ENCODE data around the gene GDF15. TPM values are rescaled to one million over a fixed set of nuclear protein-coding genes. Genes with fewer than 3 reads are reported as not detected.

The GDF15 gene
- total and polyA plus RNA-seq, 5 donors from 2014 or later = not detected

DNA sequence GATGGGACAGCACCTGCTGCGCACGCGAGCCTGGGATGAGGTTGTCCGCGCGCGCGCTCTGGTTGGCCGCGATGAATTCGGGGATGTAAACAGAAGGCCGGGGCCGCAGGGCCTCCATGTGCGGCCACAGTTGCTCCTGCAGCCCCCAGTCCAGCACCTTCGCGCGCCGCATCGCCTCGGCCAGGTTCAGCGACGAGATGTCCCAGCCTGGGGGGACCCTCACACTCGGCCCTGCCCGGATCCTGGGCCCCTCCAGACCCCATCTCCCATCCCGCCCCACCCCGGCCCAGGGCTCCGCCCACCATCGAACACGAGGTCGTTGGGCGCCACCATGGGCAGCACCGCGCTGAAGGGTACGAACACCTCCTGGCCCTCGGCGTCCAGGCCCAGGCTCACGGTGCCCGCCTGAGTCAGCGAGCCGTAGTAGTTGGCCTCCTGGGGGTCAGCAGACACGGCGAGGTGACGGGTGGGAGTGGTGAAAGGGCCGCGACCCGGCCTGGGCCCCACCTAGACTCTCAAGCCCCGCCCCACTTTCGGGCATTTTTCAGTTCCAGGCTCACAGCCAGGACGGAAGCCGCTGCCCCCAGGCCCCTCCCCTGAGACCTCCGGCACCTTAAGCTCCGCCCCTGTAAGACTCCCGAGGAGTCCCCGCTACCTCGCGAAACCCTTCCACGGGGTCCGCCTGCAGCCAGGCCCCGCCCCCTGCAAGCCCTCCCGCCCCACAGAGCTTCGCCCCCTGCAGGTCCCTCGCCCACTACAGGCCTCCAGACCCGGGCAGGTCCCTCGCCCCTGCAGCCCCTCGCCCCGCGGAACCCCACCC, 50.9 kb downstream of the GDF15 start:
- peak overlapping the region in 2 of 3 donors; percentile 84 to 90 for H3K27ac Mint-ChIP-seq
- Histone ChIP-seq H3K36me3 (ENCODE audit: control insufficient read depth, insufficient read depth, low read length) (no peaks in the 10 kb centered on the region), H3K4me1 (ENCODE audit: control insufficient read depth, insufficient read depth, low read length, poor library complexity, severe bottlenecking) (peaks cover 37% of the 10 kb centered on the region), H3K27me3 (ENCODE audit: control insufficient read depth, insufficient read depth, low read length) (no peaks in the 10 kb centered on the region), H3K9me3 (ENCODE audit: control insufficient read depth in 2 of 2, low read length in 2 of 2) (no peaks in the 10 kb centered on the region), H3K27ac (ENCODE audit: insufficient read depth, low read length, poor library complexity, severe bottlenecking) (peak overlapping the region; percentile 61), H3K4me3 (ENCODE audit: low read depth, low read length) (no peak overlapping the region)
- peaks cover 0 to 2% (median 0%) of the 10 kb centered on the region in 7 donors for H3K9me3 Mint-ChIP-seq
- DNase-seq = peak; percentile 75 to 78 (median 77)
- peak; percentile 67 to 68 for ATAC-seq (ENCODE audit: low read depth in 2 of 2)
- peaks cover 0 to 41% (median 11%) of the 10 kb centered on the region in 4 donors for H3K4me1 Mint-ChIP-seq
- H3K36me3 Mint-ChIP-seq = no peaks in the 10 kb centered on the region
- H3K27me3 Mint-ChIP-seq = no peaks in the 10 kb centered on the region
- H3K4me3 Mint-ChIP-seq = peak overlapping the region; percentile 80 to 89 (median 86)

DNA sequence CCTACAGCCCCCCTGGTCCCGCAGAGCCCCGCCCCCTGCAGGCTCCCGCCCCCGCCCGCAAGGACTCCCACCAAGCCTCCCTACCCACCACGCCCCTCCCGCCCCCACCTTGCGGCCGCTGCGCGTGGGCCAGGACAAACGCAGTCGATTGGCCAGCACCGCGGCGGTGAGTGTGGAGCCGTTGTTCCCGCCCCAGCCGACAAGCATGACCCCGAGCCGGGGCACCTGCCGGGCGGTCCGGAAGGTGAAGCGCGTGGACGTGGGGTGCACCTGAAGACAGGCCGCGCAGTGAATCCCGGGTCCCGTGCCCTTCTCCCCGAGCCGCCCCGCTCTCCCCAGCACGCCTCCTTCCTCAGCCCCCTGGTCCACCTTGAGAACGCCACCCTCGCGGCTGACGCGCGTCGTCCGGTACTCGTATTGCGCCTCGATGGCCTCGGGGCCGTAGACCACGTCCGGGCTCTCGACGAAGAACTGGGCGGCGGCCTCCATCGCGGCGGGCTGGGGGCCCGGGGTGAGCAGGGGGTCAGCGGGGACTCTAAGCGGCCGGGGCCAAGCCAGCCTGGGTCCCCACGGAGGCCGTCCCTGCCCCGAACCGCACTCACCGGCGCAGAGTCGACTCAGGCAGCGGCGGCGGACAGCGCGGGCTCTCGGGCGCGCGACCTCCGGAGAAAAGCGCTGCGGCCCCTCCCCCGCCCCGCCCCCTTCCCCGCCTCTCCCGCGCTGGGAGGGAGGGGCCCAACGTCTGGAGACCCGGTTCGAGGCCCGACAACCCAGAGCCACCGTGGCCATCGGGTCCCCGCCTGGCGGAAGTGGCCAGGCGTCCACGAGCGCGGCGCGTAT, 51.8 kb downstream of the GDF15 start, which contains the start of gene ISYNA1:
Gene ISYNA1 (minus strand): TSS at position 643 of the 840 bp plus-strand sequence. CDS start 154 bp downstream, at position 489.
- H3K4me1 ChIP-seq (ENCODE audit: control insufficient read depth, insufficient read depth, low read length, poor library complexity, severe bottlenecking) = peaks cover 40% of the 10 kb centered on the region
- H3K4me1 Mint-ChIP-seq = peaks cover 4 to 47% (median 15%) of the 10 kb centered on the region in 4 donors
- no peaks in the 10 kb centered on the region for H3K9me3 ChIP-seq (ENCODE audit: control insufficient read depth in 2 of 2, low read length in 2 of 2)
- H3K36me3 ChIP-seq (ENCODE audit: control insufficient read depth, insufficient read depth, low read length) = no peaks in the 10 kb centered on the region
- no peak within 1 kb of the TSS for H3K4me3 ChIP-seq (ENCODE audit: low read depth, low read length)
- H3K4me3 Mint-ChIP-seq = peak within 1 kb of the TSS; percentile 80 to 89 (median 86)
- peak within 1 kb of the TSS; percentile 61 for H3K27ac ChIP-seq (ENCODE audit: insufficient read depth, low read length, poor library complexity, severe bottlenecking)
- ATAC-seq (ENCODE audit: low read depth in 2 of 2) (peak; percentile 6 to 21), DNase-seq (peak in 2 of 3 donors; percentile 39 to 68)
- peaks cover 4% of the 10 kb centered on the region for H3K36me3 Mint-ChIP-seq
- peak within 1 kb of the TSS; percentile 20 to 84 (median 43) for H3K27ac Mint-ChIP-seq
- H3K27me3 ChIP-seq (ENCODE audit: control insufficient read depth, insufficient read depth, low read length) = no peaks in the 10 kb centered on the region
- H3K9me3 Mint-ChIP-seq = peaks cover 0 to 3% (median 0%) of the 10 kb centered on the region in 7 donors
- H3K27me3 Mint-ChIP-seq = no peaks in the 10 kb centered on the region

DNA sequence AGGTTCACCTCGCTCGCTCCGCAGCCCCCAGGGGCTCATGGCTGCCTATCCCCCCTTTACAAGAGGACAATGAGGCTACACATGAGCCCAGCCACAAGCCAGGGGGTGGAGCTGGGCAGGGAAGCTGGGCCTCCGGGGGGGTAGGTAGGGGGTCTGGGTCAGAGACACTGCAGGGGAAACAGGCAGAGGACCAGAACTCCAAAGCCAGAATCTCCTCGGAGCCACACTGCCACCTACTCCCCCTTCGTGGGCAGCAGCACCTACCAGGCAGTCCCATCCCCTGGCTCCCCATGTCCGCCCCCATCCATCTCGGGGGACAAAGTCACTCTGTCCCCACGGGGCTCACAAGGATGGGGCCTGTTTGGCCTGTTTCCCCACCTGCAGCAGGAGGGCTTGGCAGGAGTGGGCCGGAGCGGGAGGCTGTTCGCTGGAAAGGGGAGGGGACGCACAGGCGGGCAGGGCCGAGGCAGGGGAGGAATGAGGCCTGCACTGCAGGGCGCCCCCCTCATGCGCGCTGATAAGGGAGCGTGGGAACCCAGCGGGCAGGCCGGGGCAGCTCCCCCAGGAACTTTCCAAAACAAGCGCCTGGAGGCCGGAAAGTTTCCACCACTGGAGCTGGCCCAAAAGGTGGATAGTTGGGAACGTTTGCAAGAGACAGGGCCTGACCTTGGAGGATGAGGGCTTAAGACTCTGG, 52.5 kb downstream of the GDF15 start:
- DNase-seq (no peak), ATAC-seq (ENCODE audit: low read depth in 2 of 2) (no peak)
- Mint-ChIP-seq H3K27ac (peak overlapping the region in 2 of 3 donors; percentile 26 to 73), H3K4me3 (peak overlapping the region in 3 of 4 donors; percentile 46 to 70 (median 68)), H3K4me1 (peaks cover 4 to 50% (median 15%) of the 10 kb centered on the region in 4 donors), H3K27me3 (no peaks in the 10 kb centered on the region), H3K9me3 (peaks cover 0 to 3% (median 0%) of the 10 kb centered on the region in 7 donors), H3K36me3 (peaks cover 5% of the 10 kb centered on the region)
- Histone ChIP-seq H3K36me3 (ENCODE audit: control insufficient read depth, insufficient read depth, low read length) (no peaks in the 10 kb centered on the region), H3K4me1 (ENCODE audit: control insufficient read depth, insufficient read depth, low read length, poor library complexity, severe bottlenecking) (peaks cover 35% of the 10 kb centered on the region), H3K27ac (ENCODE audit: insufficient read depth, low read length, poor library complexity, severe bottlenecking) (no peak overlapping the region), H3K4me3 (ENCODE audit: low read depth, low read length) (no peak overlapping the region), H3K9me3 (ENCODE audit: control insufficient read depth in 2 of 2, low read length in 2 of 2) (no peaks in the 10 kb centered on the region), H3K27me3 (ENCODE audit: control insufficient read depth, insufficient read depth, low read length) (no peaks in the 10 kb centered on the region)

Other genes with a start within 250 kb of the GDF15 start
- gene PIK3R2, start 233.0 kb upstream of the GDF15 start, total RNA-seq = 9.4 TPM
- gene PIK3R2, start 233.0 kb upstream of the GDF15 start, polyA plus RNA-seq = 1 to 10 TPM in 2 of 4 donors, under 1 TPM in 2; 0.42 to 3.6 (median 2.0) TPM
- 2.3 TPM for gene IFI30, start 212.3 kb upstream of the GDF15 start, total RNA-seq
- gene IFI30, start 212.3 kb upstream of the GDF15 start, polyA plus RNA-seq = 10 to 100 TPM in 2 of 4 donors, 1 to 10 TPM in 2; 7.1 to 17.8 (median 9.7) TPM
- 5.5 TPM for gene MPV17L2, start 192.9 kb upstream of the GDF15 start, total RNA-seq
- 10 to 100 TPM; 11.3 to 20.8 (median 13.9) TPM for gene MPV17L2, start 192.9 kb upstream of the GDF15 start, polyA plus RNA-seq
- gene RAB3A, start 182.1 kb upstream of the GDF15 start, total RNA-seq = 5.1 TPM
- gene RAB3A, start 182.1 kb upstream of the GDF15 start, polyA plus RNA-seq = 1 to 10 TPM in 2 of 4 donors, under 1 TPM in 2; 0.87 to 1.6 (median 1.2) TPM
- gene PDE4C, start 159.7 kb upstream of the GDF15 start, total RNA-seq = not detected
- gene PDE4C, start 159.7 kb upstream of the GDF15 start, polyA plus RNA-seq = not detected
- 26.5 TPM for gene IQCN, start 111.7 kb upstream of the GDF15 start, total RNA-seq
- gene IQCN, start 111.7 kb upstream of the GDF15 start, polyA plus RNA-seq = under 1 TPM in 3 of 4 donors, not detected in 1; 0.03 to 0.28 (median 0.16) TPM
- gene JUND, start 104.5 kb upstream of the GDF15 start, total RNA-seq = 1,564 TPM
- 10 to 100 TPM; 30.7 to 85.9 (median 58.8) TPM for gene JUND, start 104.5 kb upstream of the GDF15 start, polyA plus RNA-seq
- 45.6 TPM for gene LSM4, start 63.1 kb upstream of the GDF15 start, total RNA-seq
- gene LSM4, start 63.1 kb upstream of the GDF15 start, polyA plus RNA-seq = 100 to 1,000 TPM; 101 to 118 (median 116) TPM
- 39.4 TPM for gene PGPEP1, start 45.6 kb upstream of the GDF15 start, total RNA-seq
- gene PGPEP1, start 45.6 kb upstream of the GDF15 start, polyA plus RNA-seq = 1 to 10 TPM; 6.7 to 8.7 (median 8.2) TPM
- not detected for gene LRRC25, start 11.5 kb downstream of the GDF15 start, total RNA-seq
- gene LRRC25, start 11.5 kb downstream of the GDF15 start, polyA plus RNA-seq = under 1 TPM in 3 of 4 donors, not detected in 1; 0.09 to 0.79 (median 0.25) TPM
- gene SSBP4, start 33.2 kb downstream of the GDF15 start, total RNA-seq = 97.9 TPM
- 10 to 100 TPM; 47.3 to 84.0 (median 65.6) TPM for gene SSBP4, start 33.2 kb downstream of the GDF15 start, polyA plus RNA-seq
- gene ISYNA1, start 52.0 kb downstream of the GDF15 start, total RNA-seq = 26.2 TPM
- gene ISYNA1, start 52.0 kb downstream of the GDF15 start, polyA plus RNA-seq = 10 to 100 TPM; 11.3 to 26.0 (median 21.4) TPM
- gene ELL, start 135.9 kb downstream of the GDF15 start, total RNA-seq = 53.6 TPM
- gene ELL, start 135.9 kb downstream of the GDF15 start, polyA plus RNA-seq = 10 to 100 TPM in 1 of 4 donors, 1 to 10 TPM in 3; 7.7 to 11.8 (median 9.7) TPM
- gene FKBP8, start 157.4 kb downstream of the GDF15 start, total RNA-seq = 186 TPM
- 100 to 1,000 TPM; 106 to 118 (median 117) TPM for gene FKBP8, start 157.4 kb downstream of the GDF15 start, polyA plus RNA-seq
- gene KXD1, start 171.7 kb downstream of the GDF15 start, total RNA-seq = 90.6 TPM
- gene KXD1, start 171.7 kb downstream of the GDF15 start, polyA plus RNA-seq = 10 to 100 TPM; 65.3 to 99.1 (median 89.9) TPM
- gene UBA52, start 185.7 kb downstream of the GDF15 start, total RNA-seq = 1,556 TPM
- 1,000 to 10,000 TPM; 1,213 to 1,759 (median 1,573) TPM for gene UBA52, start 185.7 kb downstream of the GDF15 start, polyA plus RNA-seq
- 87.4 TPM for gene REX1BD, start 202.6 kb downstream of the GDF15 start, total RNA-seq
- gene REX1BD, start 202.6 kb downstream of the GDF15 start, polyA plus RNA-seq = 100 to 1,000 TPM; 139 to 163 (median 148) TPM
- not detected for gene CRLF1, start 220.6 kb downstream of the GDF15 start, total RNA-seq
- 1 to 10 TPM in 1 of 4 donors, under 1 TPM in 1, not detected in 2; 0.31 to 1.1 TPM for gene CRLF1, start 220.6 kb downstream of the GDF15 start, polyA plus RNA-seq
- gene TMEM59L, start 226.7 kb downstream of the GDF15 start, total RNA-seq = not detected
- gene TMEM59L, start 226.7 kb downstream of the GDF15 start, polyA plus RNA-seq = not detected